ENCODE measurements around the gene PTPRN. TPM values are rescaled to one million over a fixed set of nuclear protein-coding genes. Genes with fewer than 3 reads are reported as not detected.
A peak's percentile ranks its signal among the peaks of the same experiment; 100 is the strongest.

The PTPRN gene
- total and polyA plus RNA-seq, 10 of the 15 experiments (the other 5 are each of a cell fraction or from before 2014, with no cell fraction given) = 0.28 to 0.69 TPM; not detected in 8

GRCh38 chr2:219294356-219295351 is 14.5 kb downstream of the PTPRN start (continued):
- peak; percentile 87 for TF ChIP-seq ZNF687 (IDR thresholded peaks at IDR 0.05)
- no peak for TF ChIP-seq ZBED1 (IDR thresholded peaks at IDR 0.05; ENCODE audit: borderline replicate concordance)
- TF ChIP-seq ZNF24 (IDR thresholded peaks at IDR 0.05) = peak; percentile 83
- TF ChIP-seq ZSCAN29 (IDR thresholded peaks at IDR 0.05) = peak; percentile 73; the same call in 1 of the 2 replicates
- TF ChIP-seq TARDBP (IDR thresholded peaks at IDR 0.05; ENCODE audit: borderline replicate concordance) = peak; percentile 53; the same call in 1 of the 2 replicates
- peak; percentile 91 for TF ChIP-seq MYC (IDR thresholded peaks at IDR 0.05; ENCODE audit: insufficient read depth, insufficient read length, insufficient replicate concordance, low read length, severe bottlenecking)
- TF ChIP-seq SREBF1 (IDR thresholded peaks at IDR 0.05; ENCODE audit: low read length) = no peak
- no peak for TF ChIP-seq PRDM15 (CRISPR knock-in tag; IDR thresholded peaks at IDR 0.05)
- peak; percentile 39; the same call in 1 of the 2 replicates for TF ChIP-seq HCFC1 (IDR thresholded peaks at IDR 0.05; ENCODE audit: low read length)
- TF ChIP-seq USF1 (IDR thresholded peaks at IDR 0.05; ENCODE audit: borderline replicate concordance, extremely low read length, insufficient read depth, low read depth, low read length) = no peak
- no peak for TF ChIP-seq ATF2 (IDR thresholded peaks at IDR 0.05; ENCODE audit: low read length)
- no peak for TF ChIP-seq REST (IDR thresholded peaks at IDR 0.05; ENCODE audit: low read depth, low read length)
- TF ChIP-seq SIN3A (IDR thresholded peaks at IDR 0.05; ENCODE audit: low read depth, low read length) = no peak
- TF ChIP-seq ATF7 (IDR thresholded peaks at IDR 0.05; ENCODE audit: low read depth) = no peak

Data from GM12878 (cell line).